K562 (cell line): ENCODE measurements around the gene MYL12B. TPM values are rescaled to one million over a fixed set of nuclear protein-coding genes. Genes with fewer than 3 reads are reported as not detected.
A peak's percentile ranks its signal among the peaks of the same experiment; 100 is the strongest.

ENCODE experiments used
- ADNP ChIP-seq: fragments of 200-800 bp; sonication (Bioruptor generic); IDR thresholded peaks from 2 replicates; pipeline ENCODE4 v1.6.1; 2016; ENCODE audit warnings: missing genetic modification characterization, missing compliant biosample characterization
- BHLHE40 ChIP-seq: IDR thresholded peaks from 2 replicates; pipeline ENCODE4 v1.6.1; 2011; ENCODE audit warnings: low read length, improper control_type of control experiment
- ETV6 ChIP-seq, 3 experiments: fragments of 150-350 bp in 1 of 3; sonication (generic) in 1 of 3; formaldehyde crosslinking in 1 of 3; IDR thresholded peaks; 2 replicates each; pipeline versions ENCODE4 v1.6.1 to v1.8.0; 2014 to 2022; ENCODE audit warnings: borderline replicate concordance in 2 of 3, low read depth in 2 of 3, antibody characterized with exemption in 1 of 3, low read length in 1 of 3, mild to moderate bottlenecking in 1 of 3, missing genetic modification reagents in 1 of 3
- GABPB2 ChIP-seq: fragments of 250-450 bp; sonication (Bioruptor Pico); conservative IDR thresholded peaks from 2 replicates; pipeline ENCODE4 v1.5.1; 2021; ENCODE audit warnings: mild to moderate bottlenecking
- GATAD2B ChIP-seq: fragments of 450-650 bp; IDR thresholded peaks from 2 replicates; pipeline ENCODE4 v1.6.1; 2017; ENCODE audit warnings: mild to moderate bottlenecking, borderline replicate concordance
- HNRNPUL1 ChIP-seq: fragments of 200-400 bp; formaldehyde crosslinking; IDR thresholded peaks from 2 replicates; pipeline ENCODE4 v1.6.1; 2017; ENCODE audit warnings: low read length
- JUND ChIP-seq, 2 experiments: IDR thresholded peaks; 2 replicates in 1 of 2; 3 replicates in 1 of 2; pipeline ENCODE4 v1.6.1; 2011; ENCODE audit warnings: borderline replicate concordance in 2 of 2, low read depth in 2 of 2, low read length in 2 of 2, improper control_type of control experiment in 1 of 2, missing biosample characterization in 1 of 2, missing genetic modification characterization in 1 of 2, missing genetic modification reagents in 1 of 2
- KLF13 ChIP-seq: fragments of 450-650 bp; IDR thresholded peaks from 2 replicates; pipeline ENCODE4 v1.6.1; 2016; ENCODE audit warnings: missing genetic modification characterization, low read depth, mild to moderate bottlenecking, missing compliant biosample characterization, moderate library complexity, borderline replicate concordance
- NFIX ChIP-seq: fragments of 250-450 bp; sonication (Bioruptor Pico); IDR thresholded peaks from 2 replicates; pipeline ENCODE4 v1.4.0; 2020; ENCODE audit warnings: low read depth, mild to moderate bottlenecking, moderate library complexity
- PTTG1 ChIP-seq: fragments of 450-650 bp; IDR thresholded peaks from 2 replicates; pipeline ENCODE4 v1.6.1; 2016; ENCODE audit warnings: low read depth, mild to moderate bottlenecking, missing genetic modification characterization, missing compliant biosample characterization
- RBM14 ChIP-seq: fragments of 200-400 bp; formaldehyde crosslinking; IDR thresholded peaks from 2 replicates; pipeline ENCODE4 v1.6.1; 2018; ENCODE audit warnings: low read depth, mild to moderate bottlenecking, low read length, moderate library complexity, borderline replicate concordance; ENCODE audit not compliant: insufficient read depth
- RCOR1 ChIP-seq, 2 experiments: IDR thresholded peaks; 2 replicates each; pipeline ENCODE4 v1.6.1; 2012; ENCODE audit warnings: low read depth in 2 of 2, low read length in 2 of 2, borderline replicate concordance in 1 of 2, improper control_type of control experiment in 1 of 2
- RFX7 ChIP-seq: fragments of 250-450 bp; sonication (Bioruptor Pico); IDR thresholded peaks from 2 replicates; pipeline ENCODE4 v1.5.1; 2021; ENCODE audit warnings: mild to moderate bottlenecking
- SRF ChIP-seq, 2 experiments: fragments of 250-450, 450-650 bp in 1 of 2; sonication (Bioruptor Pico) in 1 of 2; sonication (generic) in 1 of 2; formaldehyde crosslinking; IDR thresholded peaks; 2 replicates each; pipeline versions ENCODE4 v1.5.0 to v1.5.1; 2020 to 2022; ENCODE audit warnings: mild to moderate bottlenecking in 1 of 2, missing genetic modification reagents in 1 of 2
- XRCC4 ChIP-seq: IDR thresholded peaks from one replicate; pipeline ENCODE4 v1.6.1; 2011; ENCODE audit not compliant: insufficient read depth, insufficient read length; ENCODE audit errors: extremely low read depth
- ZNF239 ChIP-seq: fragments of 250-450 bp; sonication (Bioruptor Pico); IDR thresholded peaks from 2 replicates; pipeline ENCODE4 v1.4.0; 2020; ENCODE audit warnings: mild to moderate bottlenecking
- ZNF583 ChIP-seq: fragments of 250-450 bp; sonication (Bioruptor Pico); IDR thresholded peaks from 2 replicates; pipeline ENCODE4 v1.4.0; 2020
- ZNF696 ChIP-seq: fragments of 250-450 bp; sonication (Bioruptor Pico); conservative IDR thresholded peaks from 2 replicates; pipeline ENCODE4 v1.4.0; 2020; ENCODE audit warnings: mild to moderate bottlenecking, moderate library complexity
- polyA plus RNA-seq, 8 experiments: library from polyadenylated mRNA; depleted of rRNA in 4 of 8; stranded (reverse) in 5 of 8; unstranded in 3 of 8; fragments of >200 nt; fragmentation: Nextera tagmentation in 2 of 8; fragmentation: Illumina TruSeq in 1 of 8; extraction: Ambion mirVana in 2 of 8; extraction: Trizol in 1 of 8; gene quantifications; 2 replicates each; pipeline versions ENCODE4 v1.2.1 to v1.2.3, GENCODE V29; 2011 to 2014; ENCODE audit warnings: inconsistent platforms in 1 of 8, missing spikeins in 1 of 8
- total RNA-seq, 7 experiments: library from RNA; depleted of rRNA in 6 of 7; stranded (reverse); fragments of >200 nt in 6 of 7; fragmentation: Illumina TruSeq in 2 of 7; extraction: Trizol in 2 of 7; gene quantifications; 2 replicates each; pipeline versions ENCODE4 v1.2.1 to v1.2.3, GENCODE V29; 2011 to 2021; ENCODE audit warnings: low replicate concordance in 1 of 7
- TF ChIP-seq, protein P1 (sequence below), 2 experiments: IDR thresholded peaks; 2 replicates each; pipeline ENCODE4 v1.6.1; 2011; ENCODE audit warnings: borderline replicate concordance in 1 of 2, control low read depth in 1 of 2, low read depth in 1 of 2, low read length in 1 of 2, mild to moderate bottlenecking in 1 of 2, mixed read lengths in 1 of 2, moderate library complexity in 1 of 2; ENCODE audit not compliant: insufficient read depth in 1 of 2, insufficient read length in 1 of 2, poor library complexity in 1 of 2, severe bottlenecking in 1 of 2; ENCODE audit errors: extremely low read depth in 1 of 2
- TF ChIP-seq, protein P2 (sequence below): fragments of 150-350 bp; conservative IDR thresholded peaks from 2 replicates; pipeline ENCODE4 v1.6.1; 2014; ENCODE audit warnings: low read length
- TF ChIP-seq, protein P3 (sequence below): fragments of 250-450 bp; sonication (Bioruptor Pico); IDR thresholded peaks from 2 replicates; pipeline ENCODE4 v1.8.0; 2022; ENCODE audit warnings: moderate library complexity, mild to moderate bottlenecking, inconsistent platforms
- TF ChIP-seq, protein P4 (sequence below), 2 experiments: fragments of 450-650 bp; conservative IDR thresholded peaks; 2 replicates each; pipeline ENCODE4 v1.6.1; 2017; ENCODE audit warnings: mild to moderate bottlenecking in 2 of 2, moderate library complexity in 2 of 2

The MYL12B gene
- total and polyA plus RNA-seq, 9 of the 15 experiments (the other 6 are each of a cell fraction or from before 2014, with no cell fraction given), result 220 to 995 (median 463) TPM

DNA sequence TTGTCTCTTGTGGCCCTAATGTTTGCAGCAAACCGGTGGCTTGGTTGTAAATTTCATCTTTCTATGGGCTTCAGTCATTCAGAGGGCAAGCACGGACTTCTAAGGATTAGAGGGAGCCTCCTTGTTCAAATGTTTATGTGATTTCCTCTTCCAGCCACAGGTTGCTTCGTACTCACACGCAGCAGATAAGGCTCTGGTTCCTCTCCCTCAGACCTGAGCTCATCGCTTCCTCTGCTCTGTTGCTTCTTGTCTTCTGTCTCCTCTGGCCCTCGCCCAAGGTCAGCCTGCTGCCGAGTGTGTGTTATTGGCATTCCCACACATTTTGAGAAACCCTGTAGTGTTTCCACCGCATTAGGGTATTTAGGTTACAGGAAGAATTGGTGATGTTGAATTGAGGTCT, 44.0 kb downstream of the MYL12B start (continued):
- TF ChIP-seq, protein P1, sequence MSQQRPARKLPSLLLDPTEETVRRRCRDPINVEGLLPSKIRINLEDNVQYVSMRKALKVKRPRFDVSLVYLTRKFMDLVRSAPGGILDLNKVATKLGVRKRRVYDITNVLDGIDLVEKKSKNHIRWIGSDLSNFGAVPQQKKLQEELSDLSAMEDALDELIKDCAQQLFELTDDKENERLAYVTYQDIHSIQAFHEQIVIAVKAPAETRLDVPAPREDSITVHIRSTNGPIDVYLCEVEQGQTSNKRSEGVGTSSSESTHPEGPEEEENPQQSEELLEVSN (IDR thresholded peaks at IDR 0.05; ENCODE audit: borderline replicate concordance in 1 of 2, extremely low read depth in 1 of 2, insufficient read depth in 1 of 2, insufficient read length in 1 of 2, low read depth in 1 of 2, low read length in 1 of 2, poor library complexity in 1 of 2, severe bottlenecking in 1 of 2), result peak in 1 of 2 experiments; percentile 11
- no peak for TF ChIP-seq RBM14
- TF ChIP-seq, protein P2, sequence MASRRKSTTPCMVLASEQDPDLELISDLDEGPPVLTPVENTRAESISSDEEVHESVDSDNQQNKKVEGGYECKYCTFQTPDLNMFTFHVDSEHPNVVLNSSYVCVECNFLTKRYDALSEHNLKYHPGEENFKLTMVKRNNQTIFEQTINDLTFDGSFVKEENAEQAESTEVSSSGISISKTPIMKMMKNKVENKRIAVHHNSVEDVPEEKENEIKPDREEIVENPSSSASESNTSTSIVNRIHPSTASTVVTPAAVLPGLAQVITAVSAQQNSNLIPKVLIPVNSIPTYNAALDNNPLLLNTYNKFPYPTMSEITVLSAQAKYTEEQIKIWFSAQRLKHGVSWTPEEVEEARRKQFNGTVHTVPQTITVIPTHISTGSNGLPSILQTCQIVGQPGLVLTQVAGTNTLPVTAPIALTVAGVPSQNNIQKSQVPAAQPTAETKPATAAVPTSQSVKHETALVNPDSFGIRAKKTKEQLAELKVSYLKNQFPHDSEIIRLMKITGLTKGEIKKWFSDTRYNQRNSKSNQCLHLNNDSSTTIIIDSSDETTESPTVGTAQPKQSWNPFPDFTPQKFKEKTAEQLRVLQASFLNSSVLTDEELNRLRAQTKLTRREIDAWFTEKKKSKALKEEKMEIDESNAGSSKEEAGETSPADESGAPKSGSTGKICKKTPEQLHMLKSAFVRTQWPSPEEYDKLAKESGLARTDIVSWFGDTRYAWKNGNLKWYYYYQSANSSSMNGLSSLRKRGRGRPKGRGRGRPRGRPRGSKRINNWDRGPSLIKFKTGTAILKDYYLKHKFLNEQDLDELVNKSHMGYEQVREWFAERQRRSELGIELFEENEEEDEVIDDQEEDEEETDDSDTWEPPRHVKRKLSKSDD, result no peak
- TF ChIP-seq ZNF239 (CRISPR knock-in tag), result no peak
- no peak for TF ChIP-seq GATAD2B
- no peak for TF ChIP-seq KLF13 (tag)
- no peak for TF ChIP-seq RFX7
- TF ChIP-seq, protein P3, sequence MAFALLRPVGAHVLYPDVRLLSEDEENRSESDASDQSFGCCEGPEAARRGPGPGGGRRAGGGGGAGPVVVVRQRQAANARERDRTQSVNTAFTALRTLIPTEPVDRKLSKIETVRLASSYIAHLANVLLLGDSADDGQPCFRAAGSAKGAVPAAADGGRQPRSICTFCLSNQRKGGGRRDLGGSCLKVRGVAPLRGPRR, result no peak
- no peak for TF ChIP-seq BHLHE40
- TF ChIP-seq ADNP (tag), result no peak
- TF ChIP-seq HNRNPUL1, result no peak
- TF ChIP-seq RCOR1 (IDR thresholded peaks at IDR 0.05; ENCODE audit: borderline replicate concordance in 1 of 2, low read depth in 2 of 2, low read length in 2 of 2), result peak in 1 of 2 experiments; percentile 43; a peak in 1 of 4 replicates
- TF ChIP-seq, protein P4, sequence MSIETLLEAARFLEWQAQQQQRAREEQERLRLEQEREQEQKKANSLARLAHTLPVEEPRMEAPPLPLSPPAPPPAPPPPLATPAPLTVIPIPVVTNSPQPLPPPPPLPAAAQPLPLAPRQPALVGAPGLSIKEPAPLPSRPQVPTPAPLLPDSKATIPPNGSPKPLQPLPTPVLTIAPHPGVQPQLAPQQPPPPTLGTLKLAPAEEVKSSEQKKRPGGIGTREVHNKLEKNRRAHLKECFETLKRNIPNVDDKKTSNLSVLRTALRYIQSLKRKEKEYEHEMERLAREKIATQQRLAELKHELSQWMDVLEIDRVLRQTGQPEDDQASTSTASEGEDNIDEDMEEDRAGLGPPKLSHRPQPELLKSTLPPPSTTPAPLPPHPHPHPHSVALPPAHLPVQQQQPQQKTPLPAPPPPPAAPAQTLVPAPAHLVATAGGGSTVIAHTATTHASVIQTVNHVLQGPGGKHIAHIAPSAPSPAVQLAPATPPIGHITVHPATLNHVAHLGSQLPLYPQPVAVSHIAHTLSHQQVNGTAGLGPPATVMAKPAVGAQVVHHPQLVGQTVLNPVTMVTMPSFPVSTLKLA (conservative IDR thresholded peaks at IDR 0.05), result no peak
- no peak for TF ChIP-seq ZNF696 (CRISPR knock-in tag)
- no peak for TF ChIP-seq PTTG1 (tag)
- TF ChIP-seq JUND (IDR thresholded peaks at IDR 0.05; ENCODE audit: borderline replicate concordance, low read depth, low read length), result 0 out of 2 replicates have a peak, but pooled peaks have one; percentile 25
- no peak for TF ChIP-seq JUND (tag; IDR thresholded peaks at IDR 0.05; ENCODE audit: borderline replicate concordance, low read depth, low read length)
- no peak for TF ChIP-seq SRF (CRISPR knock-in tag; IDR thresholded peaks at IDR 0.05)
- no peak for TF ChIP-seq XRCC4
- no peak for TF ChIP-seq ETV6 (IDR thresholded peaks at IDR 0.05; ENCODE audit: borderline replicate concordance in 1 of 2, low read depth in 2 of 2, low read length in 1 of 2)
- no peak for TF ChIP-seq ETV6 (CRISPR knock-in tag; IDR thresholded peaks at IDR 0.05; ENCODE audit: borderline replicate concordance)
- no peak for TF ChIP-seq GABPB2 (CRISPR knock-in tag)
- no peak for TF ChIP-seq NFIX (CRISPR knock-in tag)
- TF ChIP-seq ZNF583 (CRISPR knock-in tag), result no peak
